GM12878 (cell line): ENCODE measurements around the gene EFNB2. TPM values are rescaled to one million over a fixed set of nuclear protein-coding genes. Genes with fewer than 3 reads are reported as not detected.

Experiments
- ATAC-seq: fragments of 200-7000 bp; cut with Tn5 transposase; 3 replicates; pipeline ENCODE4 v1.9.1; 2020; ENCODE audit warnings: mild to moderate bottlenecking, moderate library complexity
- BruUV-seq: library from RNA; stranded (reverse); fragments of 400-500 nt; replicated peaks from 2 replicates; lab custom pipeline; 2021; lab: Mats Ljungman, UMichigan
- CTCF ChIA-PET: fragments of 300-600 bp; sonication (Branson Sonifier 250); formaldehyde crosslinking; extraction: SDS; loops from one replicate; lab custom pipeline; 2021; ENCODE audit warnings: inconsistent platforms; lab: Yijun Ruan, JAX
- POLR2A ChIA-PET: fragments of 350-600 bp; formaldehyde crosslinking; extraction: SDS; loops from one replicate; lab custom pipeline; 2021; ENCODE audit warnings: inconsistent platforms; lab: Charles Lee
- RAD21 ChIA-PET: fragments of 300-600 bp; sonication (Branson Sonifier 250); formaldehyde crosslinking; loops from one replicate; lab custom pipeline; 2023; ENCODE audit warnings: antibody characterized with exemption; ENCODE audit not compliant: unreplicated experiment; lab: Charles Lee
- SMC1A ChIA-PET: fragments of 300-600 bp; sonication (Branson Sonifier 250); formaldehyde crosslinking; loops from one replicate; lab custom pipeline; 2023; ENCODE audit not compliant: unreplicated experiment, uncharacterized antibody; lab: Charles Lee
- DNase-seq: peaks from one replicate; pipeline ENCODE4 v3.0.0-alpha.2; 2011; ENCODE audit warnings: low read depth, low spot score
- FAIRE-seq: peaks from 3 replicates; lab custom pipeline; 2011; peaks lifted over from hg19 to GRCh38; lab: Jason Lieb, UNC
- H2AFZ ChIP-seq: 2 replicates; pipeline ENCODE4 v1.6.0; 2011; ENCODE audit warnings: low read depth, low read length, control low read depth; ENCODE audit not compliant: control insufficient read depth
- H3K27ac ChIP-seq: 2 replicates; pipeline ENCODE4 v1.5.1; 2011; ENCODE audit warnings: control low read depth; ENCODE audit not compliant: control insufficient read depth, insufficient read depth
- H3K27me3 ChIP-seq, 2 experiments: replicated peaks in 1 of 2; 2 replicates each; pipeline versions ENCODE4 v1.6.0 to v1.6.1; 2011; ENCODE audit warnings: low read length in 1 of 2; ENCODE audit not compliant: control insufficient read depth in 2 of 2, insufficient read depth in 2 of 2
- H3K36me3 ChIP-seq, 2 experiments: 2 replicates each; pipeline ENCODE4 v1.5.1; 2011; ENCODE audit warnings: low read length in 1 of 2; ENCODE audit not compliant: control insufficient read depth in 2 of 2, insufficient read depth in 2 of 2
- H3K4me1 ChIP-seq: 2 replicates; pipeline ENCODE4 v1.6.1; 2011; ENCODE audit warnings: mild to moderate bottlenecking, low read length, moderate library complexity, mixed read lengths; ENCODE audit not compliant: control insufficient read depth, insufficient read depth
- H3K4me2 ChIP-seq: 2 replicates; pipeline ENCODE4 v1.6.0; 2011; ENCODE audit warnings: control low read depth; ENCODE audit not compliant: control insufficient read depth, insufficient read depth
- H3K4me3 ChIP-seq: fragments of 200-600 bp; sonication (generic); 2 replicates; pipeline ENCODE4 v1.5.1; 2016
- H3K79me2 ChIP-seq: 2 replicates; pipeline ENCODE4 v1.6.0; 2011; ENCODE audit warnings: low read length; ENCODE audit not compliant: control insufficient read depth, insufficient read depth
- H3K9ac ChIP-seq: 2 replicates; pipeline ENCODE4 v1.8.0; 2011; ENCODE audit warnings: low read length, control low read depth, mixed read lengths; ENCODE audit not compliant: control insufficient read depth, insufficient read depth
- H3K9me3 ChIP-seq: replicated peaks from 3 replicates; pipeline ENCODE4 v1.5.1; 2011; ENCODE audit warnings: mild to moderate bottlenecking, low read length; ENCODE audit not compliant: control insufficient read depth, insufficient read depth
- H4K20me1 ChIP-seq: 2 replicates; pipeline ENCODE4 v1.6.0; 2011; ENCODE audit not compliant: control insufficient read depth, insufficient read depth
- BHLHE40 ChIP-seq, 2 experiments: fragments of 450-650 bp in 1 of 2; IDR thresholded peaks; 2 replicates each; pipeline ENCODE4 v1.6.1; 2011 to 2017; ENCODE audit warnings: low read depth in 2 of 2, borderline replicate concordance in 1 of 2, improper control_type of control experiment in 1 of 2, low read length in 1 of 2, mild to moderate bottlenecking in 1 of 2
- CBX5 ChIP-seq: sonication (generic); IDR thresholded peaks from 2 replicates; pipeline ENCODE4 v1.6.1; 2016; ENCODE audit warnings: low read depth, moderate library complexity, mild to moderate bottlenecking, inconsistent platforms
- CEBPZ ChIP-seq: fragments of 150-350 bp; IDR thresholded peaks from 2 replicates; pipeline ENCODE4 v1.6.1; 2016; ENCODE audit warnings: low read depth, low read length
- EED ChIP-seq: sonication (generic); IDR thresholded peaks from 2 replicates; pipeline ENCODE4 v1.6.1; 2016; ENCODE audit warnings: antibody characterized with exemption, low read depth
- ESRRA ChIP-seq: IDR thresholded peaks from 2 replicates; pipeline ENCODE4 v1.6.1; 2012; ENCODE audit warnings: mild to moderate bottlenecking, low read length, improper control_type of control experiment
- RCOR1 ChIP-seq: conservative IDR thresholded peaks from 2 replicates; pipeline ENCODE4 v1.6.1; 2012; ENCODE audit warnings: low read depth, low read length, improper control_type of control experiment
- RFX5 ChIP-seq: IDR thresholded peaks from 2 replicates; pipeline ENCODE4 v1.6.1; 2011; ENCODE audit warnings: low read depth, low read length, improper control_type of control experiment
- SMAD5 ChIP-seq: IDR thresholded peaks from 2 replicates; pipeline ENCODE4 v1.6.1; 2016; ENCODE audit warnings: antibody characterized with exemption, low read depth
- SPI1 ChIP-seq: IDR thresholded peaks from 2 replicates; pipeline ENCODE4 v1.6.1; 2011; ENCODE audit warnings: low read depth, mild to moderate bottlenecking, low read length, moderate library complexity, borderline replicate concordance; ENCODE audit not compliant: insufficient read depth
- TCF3 ChIP-seq: IDR thresholded peaks from 2 replicates; pipeline ENCODE4 v1.6.1; 2012; ENCODE audit warnings: low read depth, mild to moderate bottlenecking, low read length, borderline replicate concordance; ENCODE audit not compliant: insufficient read depth
- ZNF217 ChIP-seq: fragments of 450-650 bp; IDR thresholded peaks from 2 replicates; pipeline ENCODE4 v1.6.1; 2017; ENCODE audit warnings: antibody characterized with exemption, mild to moderate bottlenecking
- ZZZ3 ChIP-seq: IDR thresholded peaks from 2 replicates; pipeline ENCODE4 v1.6.1; 2011; ENCODE audit warnings: low read depth; ENCODE audit not compliant: control insufficient read depth, insufficient read length
- WGBS: methylation state at CpG from one replicate; pipeline ENCODE4 v1.1.6; 2016; ENCODE audit warnings: low lambda C conversion rate; ENCODE audit not compliant: insufficient replicate concordance, insufficient coverage; ENCODE audit errors: missing lambda C conversion rate; 5-methylcytosine and 5-hydroxymethylcytosine counted together
- in situ Hi-C: fragments of 300-500 bp; cut with MboI; formaldehyde crosslinking; loops from 9 replicates; pipeline ENCODE4 v1.14.3; 2018; ENCODE audit warnings: mixed read lengths
- intact Hi-C: fragments of 100-400 bp; cut with micrococcal nuclease; formaldehyde crosslinking; loops from one replicate; pipeline ENCODE4 v1.14.2; 2022; ENCODE audit not compliant: unreplicated experiment
- polyA plus RNA-seq, 11 experiments: library from polyadenylated mRNA; depleted of rRNA in 4 of 11; unstranded in 6 of 11; stranded (reverse) in 5 of 11; fragments of >200 nt; fragmentation: Nextera tagmentation in 4 of 11; fragmentation: Illumina TruSeq in 1 of 11; extraction: Ambion mirVana in 4 of 11; extraction: Trizol in 1 of 11; gene quantifications; 1 replicate in 1 of 11; 2 replicates in 10 of 11; pipeline versions ENCODE4 v1.2.1 to v1.2.3, GENCODE V29; 2011 to 2016; ENCODE audit warnings: inconsistent platforms in 2 of 11, missing spikeins in 2 of 11, low read depth in 1 of 11
- total RNA-seq, 4 experiments: library from RNA; depleted of rRNA in 3 of 4; stranded (reverse); fragments of >200 nt in 3 of 4; fragmentation: Illumina TruSeq in 1 of 4; extraction: Trizol in 1 of 4; gene quantifications; 2 replicates each; pipeline versions ENCODE4 v1.2.1 to v1.2.3, GENCODE V29; 2013 to 2021
- TF ChIP-seq, protein P1 (sequence below): fragments of 450-650 bp; IDR thresholded peaks from 2 replicates; pipeline ENCODE4 v1.6.1; 2016; ENCODE audit warnings: mild to moderate bottlenecking

EFNB2 gene
- total and polyA plus RNA-seq, 10 of the 15 experiments (the other 5 are each of a cell fraction or from before 2014, with no cell fraction given) = 0.12 to 1.5 (median 0.31) TPM; not detected in 1

GRCh38 chr13:106522112-106522705 is 13.3 kb downstream of the EFNB2 start:
- H4K20me1 ChIP-seq = no peaks in the 10 kb centered on the region
- no peak overlapping the region for H3K4me3 ChIP-seq
- H3K4me1 ChIP-seq = no peaks in the 10 kb centered on the region
- peaks cover 0 to 2% of the 10 kb centered on the region in 2 experiments; a peak in 1 of 4 replicates for H3K27me3 ChIP-seq
- in situ Hi-C loops = no loop called here
- WGBS = 74% methylated on average over 5 of the region's 5 CpGs
- no peaks in the 10 kb centered on the region for H3K9me3 ChIP-seq
- POLR2A ChIA-PET = interaction anchor here (1.0 kb wide), 1 partner anchor 9 kb away, joined by 4 read pairs; no protein-coding TSS in a partner anchor
- no peak for ATAC-seq
- intact Hi-C loops = no loop called here
- H2AFZ ChIP-seq = no peak overlapping the region
- no peak overlapping the region for H3K9ac ChIP-seq
- no peaks in the 10 kb centered on the region for H3K79me2 ChIP-seq
- CTCF ChIA-PET = interaction anchor here (0.6 kb wide), 1 partner anchor 421 kb away, joined by 3 read pairs; no protein-coding TSS in a partner anchor
- H3K27ac ChIP-seq = no peak overlapping the region
- SMC1A ChIA-PET = interaction anchor here (1.1 to 1.4 kb wide), 4 partner anchors 9 to 14 kb away, joined by 3 to 7 read pairs (median 4); partner anchors contain the start of gene EFNB2
- RAD21 ChIA-PET = no interaction called here
- BruUV-seq = no TSS peak
- H3K4me2 ChIP-seq = no peak overlapping the region
- TF ChIP-seq, protein P1, sequence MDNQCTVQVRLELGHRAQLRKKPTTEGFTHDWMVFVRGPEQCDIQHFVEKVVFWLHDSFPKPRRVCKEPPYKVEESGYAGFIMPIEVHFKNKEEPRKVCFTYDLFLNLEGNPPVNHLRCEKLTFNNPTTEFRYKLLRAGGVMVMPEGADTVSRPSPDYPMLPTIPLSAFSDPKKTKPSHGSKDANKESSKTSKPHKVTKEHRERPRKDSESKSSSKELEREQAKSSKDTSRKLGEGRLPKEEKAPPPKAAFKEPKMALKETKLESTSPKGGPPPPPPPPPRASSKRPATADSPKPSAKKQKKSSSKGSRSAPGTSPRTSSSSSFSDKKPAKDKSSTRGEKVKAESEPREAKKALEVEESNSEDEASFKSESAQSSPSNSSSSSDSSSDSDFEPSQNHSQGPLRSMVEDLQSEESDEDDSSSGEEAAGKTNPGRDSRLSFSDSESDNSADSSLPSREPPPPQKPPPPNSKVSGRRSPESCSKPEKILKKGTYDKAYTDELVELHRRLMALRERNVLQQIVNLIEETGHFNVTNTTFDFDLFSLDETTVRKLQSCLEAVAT = no peak
- TF ChIP-seq SMAD5 (no peak), BHLHE40 (IDR thresholded peaks at IDR 0.05; ENCODE audit: borderline replicate concordance in 1 of 2, low read depth in 2 of 2, low read length in 1 of 2) (no peak), CEBPZ (no peak), ZZZ3 (no peak), EED (no peak), CBX5 (no peak), TCF3 (no peak), ZNF217 (no peak), RFX5 (no peak), ESRRA (no peak), RCOR1 (no peak), SPI1 (no peak)
- no peaks in the 10 kb centered on the region for H3K36me3 ChIP-seq
- FAIRE-seq = no peak
- DNase-seq = no peak
